Breast epithelium (tissue), 4 donors: Measurements from ENCODE around the gene ZNF831. TPM values are rescaled to one million over a fixed set of nuclear protein-coding genes. Genes with fewer than 3 reads are reported as not detected.

Experiments used
- DNase-seq, 2 donors: peaks; one replicate each; pipeline ENCODE4 v3.0.0-alpha.2; 2019; ENCODE audit warnings: low spot score in 2 of 2
- H3K27ac ChIP-seq, 2 donors: fragments of 200-600 bp; sonication (generic) in 1 of 2; one replicate each; pipeline ENCODE4 v1.5.1; 2016 to 2019; ENCODE audit warnings: mild to moderate bottlenecking in 1 of 2
- H3K27me3 ChIP-seq, 2 donors: fragments of 200-600 bp; sonication (generic) in 1 of 2; one replicate each; pipeline versions ENCODE4 v1.5.1 to v1.6.0; 2017 to 2019; ENCODE audit warnings: control low read depth in 1 of 2, mild to moderate bottlenecking in 1 of 2
- H3K36me3 ChIP-seq: fragments of 200-600 bp; one replicate; pipeline ENCODE4 v1.5.1; 2019
- H3K4me1 ChIP-seq, 2 donors: fragments of 200-600 bp; sonication (generic); one replicate each; pipeline ENCODE4 v1.5.1; 2016 to 2019; ENCODE audit warnings: control low read depth in 1 of 2
- H3K4me3 ChIP-seq, 3 donors: fragments of 200-600 bp; sonication (generic); 1 replicate in 2 of 3; 2 replicates in 1 of 3; pipeline ENCODE4 v1.5.1; 2016 to 2019; ENCODE audit warnings: mild to moderate bottlenecking in 3 of 3, moderate library complexity in 2 of 3
- H3K9me3 ChIP-seq, 2 donors: fragments of 200-600 bp; sonication (generic) in 1 of 2; one replicate each; pipeline ENCODE4 v1.5.1; 2016 to 2019; ENCODE audit warnings: control low read depth in 1 of 2
- CTCF ChIP-seq, 3 donors: fragments of 450-650 bp; IDR thresholded peaks; one replicate each; pipeline ENCODE4 v1.5.1; 2016 to 2017; ENCODE audit warnings: antibody characterized with exemption in 3 of 3, mild to moderate bottlenecking in 3 of 3, moderate library complexity in 3 of 3
- POLR2A ChIP-seq: fragments of 450-650 bp; IDR thresholded peaks from one replicate; pipeline ENCODE4 v1.6.1; 2016; ENCODE audit warnings: antibody characterized with exemption, mild to moderate bottlenecking, moderate library complexity
- POLR2AphosphoS5 ChIP-seq, 3 donors: sonication (generic); formaldehyde crosslinking; IDR thresholded peaks; one replicate each; pipeline ENCODE4 v1.6.1; 2017; ENCODE audit warnings: antibody characterized with exemption in 3 of 3
- intact Hi-C: fragments of 100-400 bp; cut with DNase I; formaldehyde crosslinking; loops from one replicate; pipeline ENCODE4 v1.15.1; 2023; ENCODE audit warnings: low total_unique reads
- total RNA-seq, 3 donors: library from RNA; depleted of rRNA; stranded (reverse); fragments of >200 nt; gene quantifications; one replicate each; pipeline ENCODE4 v1.1.0, GENCODE V29; 2016

Gene ZNF831
- total RNA-seq, 3 donors from 2014 or later = 0.48 to 1.6 (median 1.2) TPM

- H3K4me3 ChIP-seq = no peak overlapping the region
- TF ChIP-seq CTCF (IDR thresholded peaks at IDR 0.05) (no peak), POLR2AphosphoS5 (IDR thresholded peaks at IDR 0.05) (no peak), POLR2A (no peak)
- intact Hi-C loops = no loop called here
These were observed 31.9 kb upstream of the ZNF831 start for GRCh38 chr20:59131551-59132285.

DNA sequence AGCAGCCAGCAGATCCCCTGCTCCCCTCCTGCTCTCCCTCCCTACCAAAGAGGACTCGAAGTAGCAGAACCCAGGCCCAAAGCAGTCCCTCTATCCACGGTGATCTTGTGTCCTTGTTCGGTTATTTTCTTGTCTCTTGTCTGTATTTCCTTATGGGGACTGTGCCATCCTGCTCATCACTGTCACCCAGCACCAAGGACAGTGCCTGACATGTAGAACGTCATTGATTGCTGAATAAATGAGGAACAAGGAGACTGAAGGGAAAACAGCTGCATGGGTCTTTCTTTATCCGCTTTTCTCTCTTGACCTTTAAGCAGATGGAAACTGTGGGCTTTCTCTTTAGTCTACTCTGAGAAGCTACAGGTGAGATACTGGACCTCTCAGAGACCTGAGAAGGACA is 29.4 kb upstream of the ZNF831 start:
- Histone ChIP-seq H3K27ac (no peak overlapping the region), H3K4me1 (no peaks in the 10 kb centered on the region), H3K9me3 (no peaks in the 10 kb centered on the region), H3K36me3 (no peaks in the 10 kb centered on the region), H3K4me3 (no peak overlapping the region), H3K27me3 (no peaks in the 10 kb centered on the region)
- no peak for DNase-seq
- TF ChIP-seq POLR2AphosphoS5 (IDR thresholded peaks at IDR 0.05) = no peak
- TF ChIP-seq CTCF (IDR thresholded peaks at IDR 0.05) = no peak
- intact Hi-C loops = no loop called here

More at GRCh38 chr20:59131551-59132285, 31.9 kb upstream of the ZNF831 start:
- DNase-seq = no peak
- no peaks in the 10 kb centered on the region for H3K9me3 ChIP-seq
- H3K27me3 ChIP-seq = no peaks in the 10 kb centered on the region
- no peaks in the 10 kb centered on the region for H3K36me3 ChIP-seq
- H3K27ac ChIP-seq = no peak overlapping the region
- H3K4me1 ChIP-seq = no peaks in the 10 kb centered on the region

GRCh38 chr20:59135093-59135492 is 28.5 kb upstream of the ZNF831 start:
- intact Hi-C loops = no loop called here
- no peak overlapping the region for H3K4me3 ChIP-seq
- DNase-seq = no peak

DNA sequence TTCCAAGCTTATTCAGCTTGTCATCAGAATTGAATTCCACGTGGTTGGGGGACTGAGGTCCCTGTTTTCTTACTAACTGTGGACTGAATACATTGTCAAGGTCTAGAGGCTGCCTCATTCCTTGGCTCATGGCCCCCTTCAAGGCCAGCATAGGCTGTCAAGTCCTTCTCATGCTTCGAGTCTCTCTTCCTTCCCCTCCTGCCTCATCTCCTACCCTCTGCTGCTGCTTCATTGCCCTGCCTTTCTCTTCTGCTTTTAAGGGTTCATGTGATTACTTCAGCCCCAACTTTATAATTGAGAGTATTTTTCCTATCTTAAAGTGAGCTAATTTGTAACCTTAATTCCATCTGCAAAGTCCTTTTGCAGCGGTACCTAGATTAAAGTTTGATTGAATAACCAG is 27.6 kb upstream of the ZNF831 start:
- Histone ChIP-seq H3K9me3 (no peaks in the 10 kb centered on the region), H3K27me3 (no peaks in the 10 kb centered on the region), H3K27ac (no peak overlapping the region), H3K36me3 (no peaks in the 10 kb centered on the region), H3K4me1 (no peaks in the 10 kb centered on the region), H3K4me3 (no peak overlapping the region)
- intact Hi-C loops = no loop called here
- no peak for TF ChIP-seq POLR2AphosphoS5 (IDR thresholded peaks at IDR 0.05)
- no peak for TF ChIP-seq CTCF (IDR thresholded peaks at IDR 0.05)
- no peak for TF ChIP-seq POLR2A
- DNase-seq = no peak

More at GRCh38 chr20:59135093-59135492, 28.5 kb upstream of the ZNF831 start:
- H3K9me3 ChIP-seq = no peaks in the 10 kb centered on the region
- no peaks in the 10 kb centered on the region for H3K4me1 ChIP-seq
- no peaks in the 10 kb centered on the region for H3K27me3 ChIP-seq
- no peak for TF ChIP-seq POLR2A
- no peaks in the 10 kb centered on the region for H3K36me3 ChIP-seq
- no peak overlapping the region for H3K27ac ChIP-seq

GRCh38 chr20:59137532-59137931 is 26.1 kb upstream of the ZNF831 start:
- no peak for TF ChIP-seq POLR2AphosphoS5 (IDR thresholded peaks at IDR 0.05)
- no peak for TF ChIP-seq POLR2A
- TF ChIP-seq CTCF (IDR thresholded peaks at IDR 0.05) = no peak
- no peak for DNase-seq
- intact Hi-C loops = no loop called here
- Histone ChIP-seq H3K27me3 (no peaks in the 10 kb centered on the region), H3K9me3 (no peaks in the 10 kb centered on the region), H3K4me3 (no peak overlapping the region), H3K4me1 (no peaks in the 10 kb centered on the region), H3K27ac (no peak overlapping the region), H3K36me3 (no peaks in the 10 kb centered on the region)
